Activated naive CD4-positive, alpha-beta T cell treated with anti-CD3 and anti-CD28 coated beads, Interleukin-2, amount 50 U/mL, for 72 hours (primary cell): Measurements from ENCODE around the gene P4HTM. TPM values are rescaled to one million over a fixed set of nuclear protein-coding genes. Genes with fewer than 3 reads are reported as not detected.

ENCODE experiments used
- ATAC-seq, 2 donors: fragments of 150-1000 bp; cut with Tn5 transposase; 2 replicates each; pipeline ENCODE4 v1.10.0; 2021; ENCODE audit warnings: mild to moderate bottlenecking in 2 of 2, moderate library complexity in 2 of 2
- DNase-seq, 2 donors: peaks; one replicate each; pipeline ENCODE4 v3.0.0; 2021 to 2022; ENCODE audit warnings: low spot score in 2 of 2
- H3K27ac Mint-ChIP-seq, 2 donors: one replicate each; pipeline ENCODE4 v1.8.0; 2022; ENCODE audit warnings: mild to moderate bottlenecking in 2 of 2, mixed read lengths in 2 of 2
- H3K36me3 Mint-ChIP-seq, 2 donors: one replicate each; pipeline ENCODE4 v1.8.0; 2022; ENCODE audit warnings: mixed read lengths in 2 of 2
- H3K9me3 Mint-ChIP-seq, 2 donors: one replicate each; pipeline ENCODE4 v1.8.0; 2022; ENCODE audit warnings: mixed read lengths in 2 of 2
- total RNA-seq, 2 donors: library from RNA; stranded (reverse); gene quantifications; one replicate each; pipeline ENCODE4 v1.2.3, GENCODE V29; 2022

P4HTM gene
- total RNA-seq, 2 donors from 2014 or later: 24.3 to 33.3 TPM

GRCh38 chr3:49015765-49016164 is 25.7 kb downstream of the P4HTM start:
- no peak for DNase-seq
- no peak for ATAC-seq
- H3K27ac Mint-ChIP-seq: peak overlapping the region in 1 of 2 donors; percentile 64

GRCh38 chr3:49016414-49017228 is 26.6 kb downstream of the P4HTM start:
- no peak overlapping the region for H3K27ac Mint-ChIP-seq
- no peak for ATAC-seq
- no peaks in the 10 kb centered on the region for H3K9me3 Mint-ChIP-seq
- H3K36me3 Mint-ChIP-seq: peaks cover 9 to 18% of the 10 kb centered on the region in 2 donors
- no peak for DNase-seq

More at GRCh38 chr3:49015765-49016164, 25.7 kb downstream of the P4HTM start:
- no peaks in the 10 kb centered on the region for H3K9me3 Mint-ChIP-seq
- H3K36me3 Mint-ChIP-seq: peaks cover 4 to 13% of the 10 kb centered on the region in 2 donors

- Mint-ChIP-seq H3K9me3 (no peaks in the 10 kb centered on the region), H3K36me3 (peaks cover 11 to 21% of the 10 kb centered on the region in 2 donors), H3K27ac (peak overlapping the region in 1 of 2 donors; percentile 97)
- no peak for ATAC-seq
- DNase-seq: no peak
Observed at GRCh38 chr3:49017229-49017970, 27.4 kb downstream of the P4HTM start.

- ATAC-seq (peak; percentile 3 to 18), DNase-seq (peak; percentile 61 to 78)
Observed at GRCh38 chr3:49017971-49018706, 28.1 kb downstream of the P4HTM start, which contains the start of gene DALRD3. DALRD3 (minus strand) TSS chr3:49018580; CDS start chr3:49018564, 16 bp downstream.

GRCh38 chr3:49018707-49019006 is 28.6 kb downstream of the P4HTM start:
- peak overlapping the region; percentile 94 to 97 for H3K27ac Mint-ChIP-seq
- ATAC-seq (no peak), DNase-seq (no peak)

More at GRCh38 chr3:49017971-49018706, 28.1 kb downstream of the P4HTM start, which contains the start of gene DALRD3:
- Mint-ChIP-seq H3K36me3 (peaks cover 17 to 28% of the 10 kb centered on the region in 2 donors), H3K27ac (peak within 1 kb of the TSS; percentile 94 to 97), H3K9me3 (no peaks in the 10 kb centered on the region)

GRCh38 chr3:49019941-49020329 is 29.9 kb downstream of the P4HTM start:
- Mint-ChIP-seq H3K27ac (peak overlapping the region; percentile 92 to 97), H3K36me3 (peaks cover 31 to 41% of the 10 kb centered on the region in 2 donors), H3K9me3 (no peaks in the 10 kb centered on the region)
- ATAC-seq: no peak
- DNase-seq: no peak

More at GRCh38 chr3:49018707-49019006, 28.6 kb downstream of the P4HTM start:
- Mint-ChIP-seq H3K36me3 (peaks cover 21 to 32% of the 10 kb centered on the region in 2 donors), H3K9me3 (no peaks in the 10 kb centered on the region)

GRCh38 chr3:49020330-49021212 is 30.5 kb downstream of the P4HTM start:
- ATAC-seq (peak; percentile 1 to 7), DNase-seq (peak; percentile 46 to 81)
- no peaks in the 10 kb centered on the region for H3K9me3 Mint-ChIP-seq
- peak overlapping the region; percentile 97 to 99 for H3K27ac Mint-ChIP-seq
- peaks cover 37 to 44% of the 10 kb centered on the region in 2 donors for H3K36me3 Mint-ChIP-seq

- Mint-ChIP-seq H3K9me3 (no peaks in the 10 kb centered on the region), H3K27ac (peak overlapping the region; percentile 97 to 99), H3K36me3 (peaks cover 45 to 51% of the 10 kb centered on the region in 2 donors)
- DNase-seq: peak; percentile 98 to 99
- peak; percentile 69 to 70 for ATAC-seq
Observed at GRCh38 chr3:49021213-49021812, 31.3 kb downstream of the P4HTM start.

- DNase-seq: peak; percentile 94 to 97
- H3K36me3 Mint-ChIP-seq: peaks cover 52 to 59% of the 10 kb centered on the region in 2 donors
- peak; percentile 72 to 80 for ATAC-seq
- H3K9me3 Mint-ChIP-seq: no peaks in the 10 kb centered on the region
- peak within 1 kb of the TSS; percentile 97 to 99 for H3K27ac Mint-ChIP-seq
Observed at GRCh38 chr3:49021813-49022687, 32.0 kb downstream of the P4HTM start, which contains the start of gene NDUFAF3. NDUFAF3 (plus strand) TSS chr3:49022121; CDS start chr3:49022145, 24 bp downstream.

- Mint-ChIP-seq H3K36me3 (peaks cover 59 to 66% of the 10 kb centered on the region in 2 donors), H3K9me3 (no peaks in the 10 kb centered on the region), H3K27ac (peak overlapping the region; percentile 97 to 98)
- DNase-seq (no peak), ATAC-seq (no peak)
Observed at GRCh38 chr3:49022688-49023171, 32.7 kb downstream of the P4HTM start.

- peaks cover 69 to 76% of the 10 kb centered on the region in 2 donors for H3K36me3 Mint-ChIP-seq
- no peaks in the 10 kb centered on the region for H3K9me3 Mint-ChIP-seq
- peak overlapping the region; percentile 97 to 98 for H3K27ac Mint-ChIP-seq
- no peak for DNase-seq
- ATAC-seq: no peak
Observed at GRCh38 chr3:49023775-49024174, 33.7 kb downstream of the P4HTM start.

- Mint-ChIP-seq H3K36me3 (peaks cover 75 to 83% of the 10 kb centered on the region in 2 donors), H3K9me3 (no peaks in the 10 kb centered on the region), H3K27ac (peak overlapping the region in 1 of 2 donors; percentile 97)
- ATAC-seq (no peak), DNase-seq (no peak)
Observed at GRCh38 chr3:49024449-49024848, 34.4 kb downstream of the P4HTM start.

- Mint-ChIP-seq H3K27ac (peak overlapping the region; percentile 85 to 97), H3K36me3 (peaks cover 75 to 81% of the 10 kb centered on the region in 2 donors), H3K9me3 (no peaks in the 10 kb centered on the region)
- ATAC-seq: no peak
- no peak for DNase-seq
Observed at GRCh38 chr3:49025005-49025792, 35.2 kb downstream of the P4HTM start.
